ENCODE results near the gene ATXN2. TPM values are rescaled to one million over a fixed set of nuclear protein-coding genes. Genes with fewer than 3 reads are reported as not detected.
A peak's percentile ranks its signal among the peaks of the same experiment; 100 is the strongest.
"Not testable (repeated sequence)": the region's sequence is repeated elsewhere in the genome, so short reads cannot be mapped to it uniquely, and the experiment has no call there.

The ATXN2 gene
- total RNA-seq, 1 donor from 2014 or later, result 70.3 TPM

GRCh38 chr12:111404362-111405148 lies 194.6 kb downstream of the ATXN2 start:
- intact Hi-C loops (cut with DNase I), result no loop called here
- H3K27me3 ChIP-seq (ENCODE audit: low read depth), result no peaks in the 10 kb centered on the region
- ATAC-seq, result peak in 1 of 2 donors; percentile 1
- peak; percentile 61 for DNase-seq
- peaks cover 59% of the 10 kb centered on the region for H3K4me1 ChIP-seq
- H3K4me3 ChIP-seq, result peak overlapping the region; percentile 93
- TF ChIP-seq, protein P1, sequence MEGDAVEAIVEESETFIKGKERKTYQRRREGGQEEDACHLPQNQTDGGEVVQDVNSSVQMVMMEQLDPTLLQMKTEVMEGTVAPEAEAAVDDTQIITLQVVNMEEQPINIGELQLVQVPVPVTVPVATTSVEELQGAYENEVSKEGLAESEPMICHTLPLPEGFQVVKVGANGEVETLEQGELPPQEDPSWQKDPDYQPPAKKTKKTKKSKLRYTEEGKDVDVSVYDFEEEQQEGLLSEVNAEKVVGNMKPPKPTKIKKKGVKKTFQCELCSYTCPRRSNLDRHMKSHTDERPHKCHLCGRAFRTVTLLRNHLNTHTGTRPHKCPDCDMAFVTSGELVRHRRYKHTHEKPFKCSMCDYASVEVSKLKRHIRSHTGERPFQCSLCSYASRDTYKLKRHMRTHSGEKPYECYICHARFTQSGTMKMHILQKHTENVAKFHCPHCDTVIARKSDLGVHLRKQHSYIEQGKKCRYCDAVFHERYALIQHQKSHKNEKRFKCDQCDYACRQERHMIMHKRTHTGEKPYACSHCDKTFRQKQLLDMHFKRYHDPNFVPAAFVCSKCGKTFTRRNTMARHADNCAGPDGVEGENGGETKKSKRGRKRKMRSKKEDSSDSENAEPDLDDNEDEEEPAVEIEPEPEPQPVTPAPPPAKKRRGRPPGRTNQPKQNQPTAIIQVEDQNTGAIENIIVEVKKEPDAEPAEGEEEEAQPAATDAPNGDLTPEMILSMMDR (IDR thresholded peaks at IDR 0.05), result no peak
- H3K36me3 ChIP-seq, result no peaks in the 10 kb centered on the region
- peak overlapping the region; percentile 95 for H3K27ac ChIP-seq
- no peaks in the 10 kb centered on the region for H3K9me3 ChIP-seq

GRCh38 chr12:111402490-111402824 lies 196.7 kb downstream of the ATXN2 start:
- DNase-seq; ATAC-seq; H3K9me3 ChIP-seq; H3K36me3 ChIP-seq; H3K27me3 ChIP-seq (ENCODE audit: low read depth); intact Hi-C loops (cut with DNase I): not testable (repeated sequence)
- Histone ChIP-seq H3K27ac (peak overlapping the region; percentile 70), H3K4me3 (peak overlapping the region; percentile 27), H3K4me1 (peaks cover 56% of the 10 kb centered on the region)

Other genes starting within 250 kb of the ATXN2 start
- 20.5 TPM for gene PHETA1, start 230.2 kb downstream of the ATXN2 start, total RNA-seq
- gene SH2B3, start 193.4 kb downstream of the ATXN2 start, total RNA-seq, result 49.5 TPM
- gene BRAP, start 86.6 kb upstream of the ATXN2 start, total RNA-seq, result 16.7 TPM
- 24.0 TPM for gene ACAD10, start 86.7 kb upstream of the ATXN2 start, total RNA-seq
- gene ALDH2, start 167.6 kb upstream of the ATXN2 start, total RNA-seq, result 499 TPM
- gene MAPKAPK5, start 242.9 kb upstream of the ATXN2 start, total RNA-seq, result 39.4 TPM